DMS153 (cell line): ENCODE measurements around the gene NECAP2.
"Not testable (repeated sequence)": the region's sequence is repeated elsewhere in the genome, so short reads cannot be mapped to it uniquely, and the experiment has no call there.

Experiments used
- DNase-seq: peaks from one replicate; lab custom pipeline; 2025; lab: John Stamatoyannopoulos, UW

The NECAP2 gene

DNA sequence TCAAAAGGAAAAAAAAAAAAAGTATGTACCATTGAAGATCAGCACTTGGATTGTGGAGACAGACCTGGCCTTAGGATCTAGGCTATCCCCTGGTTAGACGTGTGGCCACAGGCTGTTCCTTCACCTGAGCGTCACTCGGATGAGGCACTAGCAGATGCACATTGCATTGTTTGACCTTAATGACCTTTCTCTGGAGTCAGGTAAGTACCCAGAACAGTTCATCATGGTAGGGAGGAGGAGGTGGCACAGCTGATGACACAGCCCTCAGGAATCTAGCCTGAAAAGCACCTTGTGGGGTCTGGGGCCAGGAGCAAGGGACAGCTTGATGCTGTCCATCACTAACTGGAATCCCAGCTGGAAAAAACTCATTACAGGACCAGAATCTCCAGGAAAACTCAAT lies 21.2 kb downstream of the NECAP2 start:
- no peak for DNase-seq

GRCh38 chr1:16462773-16463330 lies 22.3 kb downstream of the NECAP2 start:
- DNase-seq: no peak

DNA sequence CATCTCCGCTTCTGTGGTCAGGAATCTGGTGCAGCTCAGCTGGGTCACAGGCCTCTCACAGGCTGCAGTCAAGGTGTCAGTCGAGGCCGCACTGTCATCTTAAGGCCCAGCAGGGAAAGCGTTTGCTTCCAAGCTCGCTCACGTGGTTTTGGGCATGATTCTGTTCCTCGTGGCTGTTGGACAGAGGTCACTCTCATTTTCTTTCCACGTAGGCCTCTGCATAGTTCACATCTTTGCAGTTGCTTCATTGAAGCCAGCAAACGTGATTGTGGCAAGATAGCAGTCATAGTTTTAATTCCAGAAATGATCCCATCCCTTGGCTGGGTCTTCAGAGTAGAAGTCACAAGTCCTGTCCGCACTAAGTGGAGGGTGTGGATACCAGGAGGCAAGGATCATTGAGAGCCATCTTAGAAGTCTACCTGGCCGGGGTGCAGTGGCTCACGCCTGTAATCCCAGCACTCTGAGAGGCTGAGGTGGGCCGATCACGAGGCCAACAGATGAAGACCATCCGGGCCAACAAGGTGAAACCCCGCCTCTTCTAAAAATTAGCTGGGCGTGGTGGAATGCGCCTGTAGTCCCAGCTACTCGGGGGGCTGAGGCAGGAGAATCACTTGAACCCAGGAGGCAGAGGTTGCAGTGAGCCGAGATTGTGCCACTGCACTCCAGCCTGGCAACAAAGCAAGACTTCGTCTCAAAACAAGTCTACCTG lies 24.5 kb downstream of the NECAP2 start:
- DNase-seq: no peak

GRCh38 chr1:16468558-16468957 lies 28.0 kb downstream of the NECAP2 start:
- DNase-seq: no peak

DNA sequence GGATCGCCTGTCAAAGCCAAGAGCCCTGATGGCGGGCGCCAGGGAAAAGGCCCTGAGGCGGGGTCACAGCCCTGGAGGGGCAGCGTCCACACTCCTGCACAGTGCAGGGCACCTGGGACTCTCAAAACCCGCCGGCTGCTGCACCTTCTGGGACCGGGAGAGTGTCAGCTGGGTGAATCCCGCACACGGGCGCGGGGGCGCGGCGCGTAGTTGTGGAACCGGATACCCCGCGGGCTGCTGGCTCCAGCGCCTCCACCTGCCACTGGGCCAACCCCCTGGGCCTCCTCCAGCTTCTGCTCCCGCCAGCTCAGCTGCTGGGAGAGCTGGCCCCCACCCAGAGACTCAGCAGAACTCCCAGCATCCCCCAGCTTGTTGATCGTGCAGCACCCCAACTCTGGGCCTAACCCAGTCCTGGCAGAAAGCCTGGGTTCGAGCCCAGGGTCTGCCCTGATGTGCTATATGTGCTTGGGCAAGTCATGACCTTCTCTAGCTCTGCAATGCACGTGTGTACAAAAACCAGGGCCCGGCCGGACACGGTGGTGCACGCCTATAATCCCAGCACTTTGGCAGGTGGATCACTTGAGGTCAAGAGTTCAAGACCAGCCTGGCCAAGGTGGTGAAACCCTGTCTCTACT lies 33.8 kb downstream of the NECAP2 start:
- no peak for DNase-seq

DNA sequence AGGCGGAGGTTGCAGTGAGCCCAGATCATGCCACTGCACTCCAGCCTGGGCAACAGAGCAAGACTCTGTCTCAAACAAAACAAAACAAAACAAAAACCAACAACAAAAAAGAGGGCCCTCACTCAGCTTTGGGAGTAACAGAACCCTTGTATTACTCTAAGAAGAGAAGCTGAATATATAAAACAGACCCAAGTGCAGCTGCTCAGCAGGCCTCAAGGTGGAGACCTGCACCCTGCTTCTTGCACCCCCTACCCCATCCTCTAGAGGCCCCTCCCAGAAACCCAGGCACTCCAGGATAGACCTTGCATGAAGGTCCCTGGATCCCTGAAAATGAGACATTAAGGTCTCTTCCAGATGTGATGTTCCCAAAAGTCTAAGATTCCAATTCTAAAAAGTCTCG lies 34.4 kb downstream of the NECAP2 start:
- not testable (repeated sequence) for DNase-seq

- not testable (repeated sequence) for DNase-seq
These were observed 35.5 kb downstream of the NECAP2 start for GRCh38 chr1:16475771-16476770.

DNA sequence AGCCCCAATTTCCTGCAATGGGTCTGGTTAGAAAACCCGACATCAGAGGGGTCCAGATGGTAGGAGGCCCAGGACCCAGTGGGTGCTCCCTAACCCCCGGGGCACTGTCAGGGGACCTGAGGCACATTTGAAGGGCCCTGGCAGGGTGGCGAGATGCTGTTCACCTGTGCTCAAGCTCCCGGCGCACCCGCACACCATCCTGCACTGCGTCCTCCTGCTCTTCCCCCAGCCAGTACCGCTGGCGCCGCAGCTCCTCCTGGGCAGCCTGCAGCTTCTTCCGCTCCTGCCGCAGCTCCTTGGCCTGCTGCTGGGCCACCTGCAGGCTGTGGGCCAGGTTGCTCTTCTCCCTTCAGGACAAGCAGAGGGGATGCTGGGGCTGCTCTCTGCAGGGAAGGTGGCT lies 37.6 kb downstream of the NECAP2 start:
- DNase-seq: no peak

DNA sequence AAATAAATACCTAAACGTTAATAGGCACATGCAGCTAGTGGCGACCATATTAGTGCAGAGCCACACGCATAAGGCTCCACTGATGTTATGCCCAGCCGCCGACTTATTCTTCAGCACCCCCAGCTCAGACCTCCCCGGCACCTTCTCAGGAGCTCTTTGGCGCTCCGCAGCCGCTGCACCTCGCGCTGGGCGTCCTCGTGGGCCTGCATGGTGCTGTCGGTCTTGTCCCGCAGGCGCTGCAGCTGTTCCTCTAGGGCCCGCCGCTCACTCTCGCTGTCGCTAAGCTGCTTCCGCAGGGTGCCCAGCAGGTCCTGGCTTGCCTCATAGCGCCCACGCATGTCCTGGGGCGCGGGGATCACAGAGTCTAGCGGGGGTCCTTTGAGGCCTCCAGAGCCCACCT lies 42.6 kb downstream of the NECAP2 start:
- DNase-seq: not testable (repeated sequence)

GRCh38 chr1:16483639-16484500 lies 43.3 kb downstream of the NECAP2 start:
- DNase-seq: not testable (repeated sequence)

DNA sequence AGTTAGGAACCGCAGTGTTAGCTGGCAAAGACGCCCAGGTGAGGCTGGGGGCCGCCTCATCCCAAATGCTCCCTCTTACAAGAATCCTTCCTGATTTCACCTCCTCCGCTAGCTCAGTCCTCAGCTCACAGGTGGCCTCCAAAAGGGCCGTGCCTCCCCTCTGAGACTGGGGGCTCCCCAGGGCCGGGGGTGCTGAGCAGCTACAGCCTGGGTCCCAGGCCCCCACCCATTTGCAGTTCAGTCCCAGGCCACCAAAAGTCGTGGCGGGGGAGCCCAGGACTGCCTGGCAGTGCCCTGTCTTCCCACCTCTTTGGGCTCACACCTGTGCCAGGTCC lies 43.9 kb downstream of the NECAP2 start:
- no peak for DNase-seq

DNA sequence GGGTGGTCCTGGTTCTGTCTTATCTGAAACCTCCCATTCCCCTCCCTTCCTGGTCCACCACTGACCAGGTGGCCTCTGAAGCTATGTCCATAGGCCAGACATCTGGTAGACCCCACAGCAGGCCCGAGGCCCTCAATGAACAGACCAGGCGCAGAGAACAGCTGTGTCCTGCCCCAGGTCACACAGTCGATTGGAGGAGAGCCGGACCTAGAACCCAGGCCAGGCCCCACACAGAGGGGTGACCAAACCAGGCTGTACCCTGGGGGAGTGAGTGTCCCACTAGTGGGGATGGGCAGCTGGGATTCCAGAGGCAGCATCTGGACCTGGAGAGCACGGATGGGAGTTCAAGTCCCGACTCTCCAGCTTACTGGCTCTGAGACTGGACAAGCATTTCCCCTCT lies 44.4 kb downstream of the NECAP2 start:
- no peak for DNase-seq

GRCh38 chr1:16486316-16486715 lies 45.8 kb downstream of the NECAP2 start:
- not testable (repeated sequence) for DNase-seq

DNA sequence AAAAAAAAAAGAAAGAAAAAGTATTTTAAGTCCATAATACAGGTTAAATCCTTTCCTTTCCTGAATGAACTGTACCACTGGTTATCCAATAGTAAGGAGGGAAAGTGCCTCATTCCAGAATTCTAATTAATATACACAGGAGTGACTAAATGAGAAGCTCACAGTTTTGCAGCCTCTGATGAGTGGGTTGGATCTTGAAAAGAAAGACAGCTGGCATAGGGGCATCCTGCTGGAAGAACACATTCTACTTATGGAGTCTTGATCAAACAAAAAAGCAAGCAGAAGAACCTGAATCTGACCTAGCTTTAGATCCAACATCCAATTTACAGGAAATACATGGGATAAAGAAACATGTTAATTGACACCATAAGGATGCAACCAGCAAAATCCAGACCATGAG lies 46.5 kb downstream of the NECAP2 start:
- not testable (repeated sequence) for DNase-seq

DNA sequence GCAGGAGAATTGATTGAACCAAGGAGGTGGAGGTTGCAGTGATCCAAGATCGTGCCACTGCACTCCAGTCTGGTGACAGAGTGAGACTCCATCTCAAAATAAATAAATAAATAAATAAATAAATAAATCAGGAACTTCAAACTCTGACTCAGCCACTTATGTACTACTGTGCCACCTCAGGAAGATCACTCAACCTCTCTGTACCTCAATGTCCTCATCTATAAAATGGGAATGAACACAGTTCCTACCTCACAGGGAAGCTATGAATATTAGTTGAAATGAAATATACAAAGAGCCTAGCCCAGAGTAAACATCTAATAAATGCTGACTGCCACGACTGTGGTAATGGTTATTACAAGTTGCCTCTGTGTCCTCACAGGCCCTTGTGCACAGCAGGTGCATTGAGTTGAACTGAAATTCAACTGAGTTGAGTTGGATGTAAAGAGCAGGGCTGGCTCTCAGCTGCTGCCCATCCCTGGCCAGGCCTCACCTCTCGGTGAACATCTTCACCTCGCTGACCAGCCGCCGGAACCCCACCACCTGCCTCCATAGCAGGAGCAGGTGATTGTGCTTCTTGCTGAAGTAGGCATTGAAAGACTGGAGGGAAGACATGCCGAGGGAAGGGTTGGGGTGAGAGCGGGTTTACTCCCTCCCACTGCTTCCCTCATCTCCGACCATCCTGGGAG lies 48.8 kb downstream of the NECAP2 start:
- DNase-seq: not testable (repeated sequence)

GRCh38 chr1:16491056-16491675 lies 50.6 kb downstream of the NECAP2 start:
- no peak for DNase-seq

GRCh38 chr1:16492937-16493336 lies 52.4 kb downstream of the NECAP2 start:
- not testable (repeated sequence) for DNase-seq

- not testable (repeated sequence) for DNase-seq
These were observed 53.2 kb downstream of the NECAP2 start for GRCh38 chr1:16493731-16494130.

DNA sequence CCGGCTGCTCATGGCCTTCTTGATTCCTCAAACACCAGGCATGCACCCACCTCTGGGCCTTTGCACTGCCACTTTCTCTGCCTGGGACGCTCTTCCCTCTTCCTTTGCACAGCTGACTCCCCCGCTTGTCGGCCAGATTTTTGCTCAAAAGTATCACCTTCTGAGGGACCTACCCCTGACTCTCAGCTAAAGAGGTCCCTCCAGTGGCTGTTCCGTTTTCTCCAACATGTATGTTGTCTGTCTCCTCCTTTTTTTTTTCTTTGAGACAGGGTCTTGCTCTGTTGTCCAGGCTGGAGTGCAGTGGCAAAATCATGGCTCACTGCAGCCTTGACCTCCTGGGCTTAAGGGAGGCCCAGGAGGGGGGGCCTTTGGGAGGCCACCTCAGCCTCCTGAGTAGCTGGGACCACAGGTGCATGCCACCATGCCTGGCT lies 57.0 kb downstream of the NECAP2 start:
- DNase-seq: not testable (repeated sequence)

DNA sequence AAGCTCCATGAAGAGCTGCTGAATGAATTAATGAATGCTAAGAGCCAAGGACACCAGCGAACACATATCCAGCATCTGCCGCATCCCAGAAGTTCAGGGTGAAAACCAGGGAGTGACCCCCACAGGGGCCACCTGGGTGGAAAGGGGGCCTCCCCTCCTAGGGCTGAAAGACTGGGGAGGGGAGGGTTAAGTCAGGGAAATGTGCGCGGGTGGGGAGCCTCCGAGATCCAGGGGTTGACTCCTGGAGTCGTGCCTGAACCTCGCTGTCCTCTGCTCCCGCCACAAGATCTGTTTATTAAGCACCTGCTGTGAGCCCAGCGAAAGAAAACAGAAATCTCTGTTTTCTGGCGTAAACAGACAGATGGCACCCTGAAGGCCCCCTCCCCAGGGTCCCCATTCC lies 57.5 kb downstream of the NECAP2 start:
- not testable (repeated sequence) for DNase-seq
